Esophagus (tissue), 2 donors: ENCODE measurements around the gene PUM1. TPM values are rescaled to one million over a fixed set of nuclear protein-coding genes. Genes with fewer than 3 reads are reported as not detected.

ENCODE experiments used
- H3K27ac ChIP-seq, 2 donors: one replicate each; pipeline ENCODE4 v1.5.1; 2013; ENCODE audit warnings: low read depth in 2 of 2, mild to moderate bottlenecking in 2 of 2, inconsistent platforms in 1 of 2, low read length in 1 of 2, moderate library complexity in 1 of 2
- H3K27me3 ChIP-seq, 2 donors: one replicate each; pipeline ENCODE4 v1.6.1; 2013; ENCODE audit warnings: low read length in 2 of 2, control low read depth in 1 of 2, mild to moderate bottlenecking in 1 of 2; ENCODE audit not compliant: insufficient read depth in 2 of 2, control insufficient read depth in 1 of 2
- H3K36me3 ChIP-seq, 2 donors: one replicate each; pipeline ENCODE4 v1.6.1; 2013; ENCODE audit warnings: low read length in 1 of 2; ENCODE audit not compliant: control insufficient read depth in 2 of 2, insufficient read depth in 2 of 2
- H3K4me1 ChIP-seq, 2 donors: one replicate each; pipeline ENCODE4 v1.6.1; 2013; ENCODE audit warnings: low read length in 1 of 2; ENCODE audit not compliant: control insufficient read depth in 2 of 2, insufficient read depth in 2 of 2
- H3K4me3 ChIP-seq, 2 donors: one replicate each; pipeline ENCODE4 v1.5.1; 2013; ENCODE audit warnings: low read length in 2 of 2, mild to moderate bottlenecking in 2 of 2, low read depth in 1 of 2, moderate library complexity in 1 of 2
- H3K9me3 ChIP-seq, 2 donors: one replicate each; pipeline ENCODE4 v1.6.1; 2013; ENCODE audit warnings: mild to moderate bottlenecking in 2 of 2, low read depth in 1 of 2, low read length in 1 of 2, moderate library complexity in 1 of 2; ENCODE audit not compliant: control insufficient read depth in 2 of 2, insufficient read depth in 1 of 2
- WGBS, 2 donors: extraction: QIAGEN DNeasy Blood & Tissue Kit; methylation state at CpG; one replicate each; pipeline ENCODE4 v1.1.7; 2013; 5-methylcytosine and 5-hydroxymethylcytosine counted together
- polyA plus RNA-seq, 2 donors: library from polyadenylated mRNA; stranded (reverse); fragments of 200-250 nt; gene quantifications; one replicate each; pipeline ENCODE4 v1.2.3, GENCODE V29; 2013
- donor health status: healthy with polysubstance abuse.
- donor health status: Bipolar disorder and iron deficiency.

The PUM1 gene
- polyA plus RNA-seq, 2 donors, result 15.7 to 16.4 TPM

DNA sequence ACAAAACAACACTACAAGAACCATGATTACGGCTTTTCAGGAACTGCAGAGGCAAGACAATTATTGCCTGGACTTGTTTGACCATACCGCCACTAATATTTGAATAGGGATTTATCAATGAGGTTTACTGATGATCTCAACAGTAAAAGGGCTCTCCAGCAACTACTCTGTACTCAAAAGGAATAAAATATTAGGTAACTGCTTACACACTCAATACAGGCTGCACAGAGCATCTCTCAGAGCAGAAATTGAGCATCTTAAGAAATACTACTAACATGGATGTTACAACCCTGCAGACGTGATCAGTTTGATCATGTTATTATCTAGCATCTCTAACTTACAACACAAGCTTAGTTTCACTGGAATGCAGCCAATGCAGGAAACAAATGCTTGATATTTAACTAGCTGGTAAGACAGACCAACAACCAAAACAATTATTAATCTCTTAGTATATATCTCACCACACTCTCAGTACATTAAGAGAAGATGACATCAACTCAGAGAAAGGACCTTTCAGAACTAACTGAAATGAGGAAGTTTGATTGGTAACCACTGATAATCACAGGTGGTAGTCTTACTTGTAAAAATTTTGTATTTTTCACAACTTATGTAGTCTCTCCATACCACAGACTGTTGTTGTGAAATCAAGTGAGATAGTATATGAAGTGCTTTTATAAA, 52.2 kb downstream of the PUM1 start:
- no peak overlapping the region for H3K27ac ChIP-seq
- H3K4me3 ChIP-seq, result no peak overlapping the region
- 31 to 39% methylated on average over 3 of the region's 3 CpGs for WGBS, 2 donors
- H3K4me1 ChIP-seq, result peaks cover 3% of the 10 kb centered on the region in 2 donors
- H3K9me3 ChIP-seq, result no peaks in the 10 kb centered on the region
- no peaks in the 10 kb centered on the region for H3K27me3 ChIP-seq
- no peaks in the 10 kb centered on the region for H3K36me3 ChIP-seq

DNA sequence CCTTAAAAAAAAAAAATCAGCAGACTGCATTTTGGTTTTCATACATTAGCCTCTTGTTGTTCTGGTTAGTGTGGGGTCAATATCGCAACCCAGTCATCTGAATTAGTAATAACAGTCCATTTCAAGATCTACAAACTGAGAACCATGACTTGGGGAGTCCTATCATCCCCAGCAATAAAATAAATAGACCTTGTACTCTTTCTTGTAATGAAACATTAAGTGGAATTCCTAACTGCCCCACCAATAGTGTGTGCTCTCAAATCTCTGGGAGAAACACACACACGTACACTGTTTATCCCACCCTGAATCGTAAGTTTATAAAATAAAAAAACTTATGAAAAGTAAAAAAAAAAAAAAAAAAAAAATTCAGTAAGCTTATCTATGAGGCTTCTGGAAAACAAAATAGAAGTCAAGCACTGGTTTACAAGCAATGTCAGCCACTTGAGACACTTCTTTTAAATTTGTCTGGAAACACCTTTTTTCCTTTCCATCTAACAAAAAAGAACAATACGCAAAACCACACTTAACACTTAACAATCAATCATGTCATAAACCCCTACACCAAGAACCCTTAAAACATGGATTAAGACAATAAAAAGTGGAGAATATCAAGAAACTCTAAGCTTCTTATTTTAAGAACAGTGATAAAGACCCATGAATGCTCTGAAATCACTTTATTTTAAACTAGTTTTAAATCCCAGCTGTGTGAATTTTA, 53.1 kb downstream of the PUM1 start:
- Histone ChIP-seq H3K4me1 (peaks cover 3% of the 10 kb centered on the region in 2 donors), H3K36me3 (no peaks in the 10 kb centered on the region)

DNA sequence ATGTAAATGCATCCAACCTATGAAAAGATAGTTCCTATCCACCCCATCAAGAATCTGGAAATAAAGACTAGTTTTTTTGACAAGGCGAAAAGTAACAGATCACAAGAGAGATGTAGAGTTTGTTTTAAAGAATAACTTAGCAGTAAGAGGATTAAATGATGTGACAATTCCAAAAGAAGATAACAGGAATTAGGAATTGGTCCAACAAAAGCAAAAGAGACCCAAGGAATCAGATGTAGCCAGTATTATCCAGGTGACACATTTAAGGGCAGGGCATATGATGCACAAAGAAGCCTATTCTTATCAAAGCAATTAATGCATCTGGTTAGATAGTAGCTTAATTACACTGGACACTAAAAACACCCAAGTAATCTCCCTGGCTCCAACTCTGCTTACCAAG, 53.8 kb downstream of the PUM1 start:
- H3K27ac ChIP-seq, result no peak overlapping the region
- no peaks in the 10 kb centered on the region for H3K36me3 ChIP-seq
- WGBS, 2 donors, result 95 to 96% methylated on average over 1 of the region's 1 CpG
- H3K4me1 ChIP-seq, result peaks cover 3% of the 10 kb centered on the region in 2 donors
- no peak overlapping the region for H3K4me3 ChIP-seq
- H3K27me3 ChIP-seq, result no peaks in the 10 kb centered on the region
- no peaks in the 10 kb centered on the region for H3K9me3 ChIP-seq

More for the DNA sequence above, 53.1 kb downstream of the PUM1 start:
- WGBS, 2 donors, result 84 to 87% methylated on average over 4 of the region's 4 CpGs
- Histone ChIP-seq H3K9me3 (no peaks in the 10 kb centered on the region), H3K27ac (no peak overlapping the region), H3K4me3 (no peak overlapping the region), H3K27me3 (no peaks in the 10 kb centered on the region)

DNA sequence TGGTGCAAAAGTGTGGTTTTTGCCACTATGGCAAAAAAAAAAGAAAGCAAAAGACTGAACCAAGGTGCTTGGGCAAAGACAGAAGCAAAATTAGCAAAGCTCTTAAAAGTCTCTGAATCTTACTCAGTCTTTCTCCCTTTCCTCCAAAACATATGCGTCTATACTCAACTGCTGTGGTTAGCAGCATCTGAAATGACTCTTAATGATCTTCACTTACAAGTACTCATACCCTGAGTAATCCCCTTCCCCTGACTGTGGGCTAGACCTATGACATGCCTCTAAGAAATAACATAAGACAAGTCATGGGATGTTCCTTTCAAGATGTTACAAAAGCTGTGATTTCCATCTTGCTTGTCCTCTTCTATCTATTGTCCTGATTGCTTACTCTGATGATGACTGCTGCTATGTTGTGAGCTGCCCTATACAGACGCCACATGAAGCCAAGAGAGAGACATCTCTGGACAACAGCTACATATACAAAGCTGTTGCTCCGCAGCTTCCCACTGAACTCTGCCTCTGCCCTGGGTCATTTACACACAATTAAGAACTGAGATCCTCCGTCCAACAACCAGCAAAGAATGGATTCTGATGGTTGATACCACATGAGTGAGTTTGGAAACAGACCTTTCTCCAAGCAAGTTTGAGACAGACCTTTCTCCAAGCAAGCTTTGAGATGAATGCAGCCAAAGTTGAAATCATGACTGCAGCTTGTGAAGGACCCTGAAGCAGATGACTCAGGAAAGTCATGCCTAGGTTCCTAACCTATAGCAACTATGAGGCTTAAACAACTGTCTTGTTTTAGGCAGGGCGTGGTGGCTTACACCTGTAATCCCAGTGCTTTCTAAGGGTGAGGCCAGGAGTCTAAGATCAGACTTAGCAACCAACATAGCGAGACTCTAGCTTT, 55.2 kb downstream of the PUM1 start:
- H3K9me3 ChIP-seq, result no peaks in the 10 kb centered on the region
- no peak overlapping the region for H3K4me3 ChIP-seq
- peaks cover 0 to 2% of the 10 kb centered on the region in 2 donors for H3K36me3 ChIP-seq
- H3K27me3 ChIP-seq, result no peaks in the 10 kb centered on the region
- peaks cover 3 to 5% of the 10 kb centered on the region in 2 donors for H3K4me1 ChIP-seq
- 53 to 57% methylated on average over 6 of the region's 6 CpGs for WGBS, 2 donors
- H3K27ac ChIP-seq, result peak overlapping the region in 1 of 2 donors; percentile 76

DNA sequence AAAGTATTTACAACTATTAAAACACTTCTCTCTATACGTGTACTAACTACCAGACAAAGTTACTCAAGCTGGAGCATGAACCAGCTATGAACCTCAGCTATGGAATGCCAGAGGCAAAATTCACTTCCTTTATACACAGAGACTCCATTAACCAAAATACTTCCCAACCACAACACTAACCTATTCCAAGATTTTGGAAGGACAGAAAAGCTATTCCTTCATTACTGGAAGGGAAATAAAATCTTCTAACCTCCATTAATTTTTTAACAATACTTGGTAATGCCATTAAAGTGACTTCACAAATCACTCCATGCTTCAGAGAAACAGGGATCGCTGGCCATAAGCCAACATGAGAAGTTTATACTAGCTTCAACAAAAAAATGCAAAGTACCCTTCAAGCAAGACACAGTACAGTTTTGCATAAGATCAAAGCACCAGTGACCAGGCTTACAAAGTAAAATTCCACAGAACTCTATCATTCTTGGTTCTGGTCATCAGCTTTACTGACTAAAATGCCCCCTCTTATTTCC, 58.0 kb downstream of the PUM1 start:
- Histone ChIP-seq H3K27me3 (no peaks in the 10 kb centered on the region), H3K4me1 (peaks cover 0 to 5% of the 10 kb centered on the region in 2 donors), H3K36me3 (peaks cover 2 to 3% of the 10 kb centered on the region in 2 donors), H3K27ac (peak overlapping the region in 1 of 2 donors; percentile 18), H3K9me3 (no peaks in the 10 kb centered on the region), H3K4me3 (no peak overlapping the region)
- WGBS, 2 donors, result 28 to 48% methylated on average over 2 of the region's 2 CpGs

DNA sequence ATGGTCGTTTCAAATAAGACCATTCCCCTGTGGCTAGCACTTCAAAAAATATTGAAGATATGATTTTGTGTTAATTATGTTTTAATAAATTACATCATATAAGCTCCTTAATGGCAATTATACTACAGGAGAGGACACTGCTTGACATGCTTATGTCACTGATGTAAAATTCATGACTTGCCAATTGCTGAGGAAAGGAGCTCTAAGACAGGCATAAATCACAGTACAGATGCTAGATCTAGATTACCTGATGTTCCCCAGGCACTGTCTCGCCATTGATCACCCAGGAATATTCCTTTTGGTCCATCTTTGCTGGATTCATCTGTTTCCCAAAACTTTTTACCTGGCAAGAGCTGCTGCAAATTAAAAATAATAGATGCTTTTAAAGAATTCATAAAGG, 58.8 kb downstream of the PUM1 start:
- Histone ChIP-seq H3K27me3 (no peaks in the 10 kb centered on the region), H3K27ac (no peak overlapping the region), H3K9me3 (no peaks in the 10 kb centered on the region), H3K4me3 (no peak overlapping the region), H3K36me3 (peaks cover 2 to 3% of the 10 kb centered on the region in 2 donors), H3K4me1 (peaks cover 0 to 5% of the 10 kb centered on the region in 2 donors)
- 65 to 77% methylated on average over 2 of the region's 2 CpGs for WGBS, 2 donors

DNA sequence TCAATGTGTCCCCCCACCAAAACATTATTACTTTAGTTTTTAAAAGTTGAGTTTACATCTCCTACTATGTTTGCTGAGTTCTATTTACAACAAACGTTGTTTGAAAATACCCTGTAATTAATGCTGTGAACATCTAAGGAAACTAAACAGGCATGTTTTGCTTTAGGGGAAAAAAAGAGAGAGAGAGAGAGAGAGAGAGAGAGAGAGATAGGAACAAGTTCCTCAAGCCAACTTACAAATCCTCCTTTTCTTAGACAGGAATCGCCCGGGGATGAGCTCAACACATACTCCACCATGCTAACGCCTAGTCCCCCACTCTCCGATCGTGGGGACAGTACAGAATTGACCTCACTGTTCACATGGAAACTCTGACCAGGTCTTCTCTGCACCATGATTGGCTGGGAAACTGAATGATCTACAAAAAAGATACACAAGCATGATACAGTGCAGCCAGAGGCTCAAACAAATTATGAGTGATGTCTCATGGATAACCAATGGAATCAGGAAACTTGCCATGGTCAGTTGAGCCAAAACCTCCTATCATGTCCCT, 59.8 kb downstream of the PUM1 start:
- WGBS, 2 donors, result 44 to 65% methylated on average over 6 of the region's 6 CpGs
- H3K36me3 ChIP-seq, result peaks cover 2 to 3% of the 10 kb centered on the region in 2 donors
- H3K27me3 ChIP-seq, result no peaks in the 10 kb centered on the region
- no peaks in the 10 kb centered on the region for H3K9me3 ChIP-seq
- H3K4me3 ChIP-seq, result no peak overlapping the region
- H3K4me1 ChIP-seq, result peaks cover 0 to 5% of the 10 kb centered on the region in 2 donors
- H3K27ac ChIP-seq, result no peak overlapping the region

DNA sequence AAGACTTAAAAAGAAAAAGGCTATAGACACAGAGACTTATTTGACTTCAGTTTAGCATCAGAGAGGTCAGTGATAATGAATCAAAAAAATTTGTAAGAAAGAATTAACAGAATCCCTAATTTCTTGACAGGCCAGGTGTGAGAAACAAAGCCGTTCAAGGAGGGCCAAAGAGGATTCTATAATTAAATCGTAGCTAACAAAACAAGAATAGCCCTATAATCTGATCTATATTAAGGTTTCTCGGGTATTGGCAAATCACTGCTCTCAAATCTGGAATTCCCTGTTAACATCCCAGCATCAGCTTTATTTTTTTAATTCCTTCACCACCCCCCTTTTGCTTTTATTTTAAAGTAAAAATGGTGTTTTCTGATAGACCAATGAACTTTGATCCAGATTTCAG, 60.3 kb downstream of the PUM1 start:
- Histone ChIP-seq H3K27me3 (no peaks in the 10 kb centered on the region), H3K9me3 (no peaks in the 10 kb centered on the region), H3K27ac (no peak overlapping the region), H3K4me1 (peaks cover 0 to 2% of the 10 kb centered on the region in 2 donors), H3K4me3 (no peak overlapping the region), H3K36me3 (peaks cover 2 to 3% of the 10 kb centered on the region in 2 donors)
- WGBS, 2 donors, result 76 to 78% methylated on average over 3 of the region's 3 CpGs

DNA sequence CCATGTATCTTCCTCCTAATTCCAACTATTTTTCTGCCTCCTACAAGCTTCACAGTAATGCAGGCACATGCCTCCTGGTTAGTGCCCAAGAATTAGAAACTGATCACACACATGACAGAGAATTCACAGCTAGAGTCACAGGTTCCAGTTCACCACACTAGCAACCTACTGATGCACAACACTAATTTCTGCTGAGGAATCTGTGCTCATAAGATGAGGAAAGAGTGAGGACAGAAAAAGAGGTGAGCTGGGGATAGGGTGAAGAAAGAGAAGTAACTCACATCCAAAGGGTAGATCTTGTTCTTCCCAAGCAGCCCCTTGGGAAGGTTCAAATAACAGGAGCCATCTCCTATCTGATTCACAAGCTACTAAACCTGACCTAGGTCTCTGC, 61.3 kb downstream of the PUM1 start:
- H3K36me3 ChIP-seq, result peaks cover 2 to 3% of the 10 kb centered on the region in 2 donors
- peaks cover 0 to 2% of the 10 kb centered on the region in 2 donors for H3K4me1 ChIP-seq
- H3K9me3 ChIP-seq, result no peaks in the 10 kb centered on the region
- no peak overlapping the region for H3K4me3 ChIP-seq
- no peaks in the 10 kb centered on the region for H3K27me3 ChIP-seq
- H3K27ac ChIP-seq, result no peak overlapping the region
